ENCODE data around the gene ANAPC1. TPM values are rescaled to one million over a fixed set of nuclear protein-coding genes. Genes with fewer than 3 reads are reported as not detected.

The ANAPC1 gene
- total RNA-seq, 3 donors from 2014 or later (not counting 1 experiment from before 2014, with no cell fraction given), result 38.7 to 50.8 (median 50.4) TPM

GRCh38 chr2:111919794-111920608, 36.0 kb upstream of the ANAPC1 start:
- ATAC-seq (no peak), DNase-seq (no peak)
- intact Hi-C loops (cut with micrococcal nuclease), result no loop called here
- Mint-ChIP-seq H3K4me3 (no peak overlapping the region), H3K27me3 (ENCODE audit: low read depth in 2 of 2) (peaks cover 0 to 6% of the 10 kb centered on the region in 2 donors), H3K27ac (no peak overlapping the region), H3K4me1 (no peaks in the 10 kb centered on the region), H3K36me3 (no peaks in the 10 kb centered on the region), H3K9me3 (no peaks in the 10 kb centered on the region)
- Histone ChIP-seq H3K4me3 (ENCODE audit: low read length) (no peak overlapping the region), H3K36me3 (ENCODE audit: control insufficient read depth, insufficient read depth, low read length) (no peaks in the 10 kb centered on the region), H3K9me3 (ENCODE audit: control insufficient read depth, insufficient read depth, low read length) (no peaks in the 10 kb centered on the region), H3K4me1 (ENCODE audit: control insufficient read depth, insufficient read depth, low read length) (no peaks in the 10 kb centered on the region), H3K27me3 (ENCODE audit: control insufficient read depth, insufficient read depth, low read length) (no peaks in the 10 kb centered on the region), H3K27ac (ENCODE audit: low read length) (no peak overlapping the region)
- 79% methylated on average over 7 of the region's 8 CpGs for WGBS (ENCODE audit: insufficient coverage)
- TF ChIP-seq CTCF (IDR thresholded peaks at IDR 0.05), result no peak

- TF ChIP-seq CTCF (IDR thresholded peaks at IDR 0.05), result no peak
- no peaks in the 10 kb centered on the region for H3K36me3 ChIP-seq (ENCODE audit: control insufficient read depth, insufficient read depth, low read length)
- H3K9me3 ChIP-seq (ENCODE audit: control insufficient read depth, insufficient read depth, low read length), result no peaks in the 10 kb centered on the region
- H3K9me3 Mint-ChIP-seq, result no peaks in the 10 kb centered on the region
- no peak overlapping the region for H3K27ac ChIP-seq (ENCODE audit: low read length)
- ATAC-seq (no peak), DNase-seq (no peak)
- no peak overlapping the region for H3K4me3 ChIP-seq (ENCODE audit: low read length)
- no peak overlapping the region for H3K4me3 Mint-ChIP-seq
- 60% methylated on average over 2 of the region's 2 CpGs for WGBS (ENCODE audit: insufficient coverage)
- peaks cover 0 to 3% of the 10 kb centered on the region in 2 donors for H3K27me3 Mint-ChIP-seq (ENCODE audit: low read depth in 2 of 2)
- no peak overlapping the region for H3K27ac Mint-ChIP-seq
- no peaks in the 10 kb centered on the region for H3K27me3 ChIP-seq (ENCODE audit: control insufficient read depth, insufficient read depth, low read length)
- no peaks in the 10 kb centered on the region for H3K4me1 Mint-ChIP-seq
- no peaks in the 10 kb centered on the region for H3K36me3 Mint-ChIP-seq
- no peaks in the 10 kb centered on the region for H3K4me1 ChIP-seq (ENCODE audit: control insufficient read depth, insufficient read depth, low read length)
- intact Hi-C loops (cut with micrococcal nuclease), result no loop called here
These were observed 35.4 kb upstream of the ANAPC1 start for GRCh38 chr2:111919365-111919764.

GRCh38 chr2:111918383-111918806, 34.4 kb upstream of the ANAPC1 start:
- Histone ChIP-seq H3K36me3 (ENCODE audit: control insufficient read depth, insufficient read depth, low read length) (no peaks in the 10 kb centered on the region), H3K4me3 (ENCODE audit: low read length) (no peak overlapping the region), H3K9me3 (ENCODE audit: control insufficient read depth, insufficient read depth, low read length) (no peaks in the 10 kb centered on the region), H3K4me1 (ENCODE audit: control insufficient read depth, insufficient read depth, low read length) (no peaks in the 10 kb centered on the region), H3K27ac (ENCODE audit: low read length) (no peak overlapping the region), H3K27me3 (ENCODE audit: control insufficient read depth, insufficient read depth, low read length) (no peaks in the 10 kb centered on the region)
- Mint-ChIP-seq H3K9me3 (no peaks in the 10 kb centered on the region), H3K27ac (no peak overlapping the region), H3K27me3 (ENCODE audit: low read depth in 2 of 2) (no peaks in the 10 kb centered on the region), H3K4me3 (no peak overlapping the region), H3K36me3 (no peaks in the 10 kb centered on the region), H3K4me1 (no peaks in the 10 kb centered on the region)
- no peak for DNase-seq
- no peak for TF ChIP-seq CTCF (IDR thresholded peaks at IDR 0.05)
- WGBS (ENCODE audit: insufficient coverage), result 82% methylated on average over 1 of the region's 1 CpG
- intact Hi-C loops (cut with micrococcal nuclease), result no loop called here
- no peak for ATAC-seq

GRCh38 chr2:111917106-111917505, 33.1 kb upstream of the ANAPC1 start:
- Mint-ChIP-seq H3K9me3 (no peaks in the 10 kb centered on the region), H3K27me3 (ENCODE audit: low read depth in 2 of 2) (no peaks in the 10 kb centered on the region), H3K27ac (no peak overlapping the region), H3K4me1 (no peaks in the 10 kb centered on the region), H3K36me3 (no peaks in the 10 kb centered on the region), H3K4me3 (no peak overlapping the region)
- Histone ChIP-seq H3K4me3 (ENCODE audit: low read length) (no peak overlapping the region), H3K27ac (ENCODE audit: low read length) (no peak overlapping the region), H3K36me3 (ENCODE audit: control insufficient read depth, insufficient read depth, low read length) (no peaks in the 10 kb centered on the region), H3K27me3 (ENCODE audit: control insufficient read depth, insufficient read depth, low read length) (no peaks in the 10 kb centered on the region), H3K9me3 (ENCODE audit: control insufficient read depth, insufficient read depth, low read length) (no peaks in the 10 kb centered on the region), H3K4me1 (ENCODE audit: control insufficient read depth, insufficient read depth, low read length) (no peaks in the 10 kb centered on the region)
- DNase-seq, result no peak
- ATAC-seq, result no peak
- intact Hi-C loops (cut with micrococcal nuclease), result no loop called here
- no peak for TF ChIP-seq CTCF (IDR thresholded peaks at IDR 0.05)
- 87% methylated on average over 3 of the region's 3 CpGs for WGBS (ENCODE audit: insufficient coverage)

All from natural killer cell (primary cell).